ENCODE measurements around the gene NRL.

Gene NRL

GRCh38 chr14:24143511-24143910 lies 28.8 kb upstream of the NRL start:
- DNase-seq = no peak

DNA sequence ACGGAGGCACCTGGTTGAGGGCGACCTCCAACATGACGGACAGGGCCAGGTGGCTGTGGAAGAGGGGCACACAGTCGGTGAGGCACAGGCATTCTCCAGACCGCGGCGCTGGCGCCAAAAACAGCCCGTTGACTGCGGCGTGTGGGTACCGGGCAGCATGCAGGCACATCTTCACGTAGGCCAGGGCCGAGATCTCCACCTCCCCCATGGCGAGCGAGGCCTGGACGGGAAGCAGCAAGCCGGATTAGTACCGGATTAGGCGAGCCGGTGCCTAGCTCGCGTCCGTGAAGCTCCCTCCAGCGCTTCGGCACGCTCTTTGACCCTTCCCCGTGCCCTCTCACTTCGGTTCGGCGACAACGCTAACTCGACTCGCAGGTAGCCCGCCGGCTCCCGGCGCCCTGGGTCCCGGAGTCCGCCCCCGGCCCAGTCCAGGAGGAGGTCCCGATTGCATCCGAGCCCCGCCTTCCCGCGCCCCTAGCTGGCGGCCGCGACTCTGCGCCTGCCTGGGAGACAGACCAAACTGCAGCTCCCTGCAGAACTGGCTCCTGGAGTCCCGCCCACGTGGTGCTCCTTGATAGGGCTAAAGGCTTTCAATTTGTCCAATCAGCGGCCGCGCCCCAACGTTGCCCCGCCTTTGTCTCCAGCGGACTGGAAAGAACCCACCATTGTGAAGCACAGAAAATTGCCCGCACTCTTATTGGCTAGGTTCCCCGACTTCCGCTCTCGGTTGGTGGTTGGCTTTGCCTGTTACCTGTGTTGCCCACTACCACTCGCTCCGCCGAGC lies 26.5 kb upstream of the NRL start, which contains the start of gene EMC9:
TSS of gene EMC9 (minus strand) at position 495 of the 784 bp plus-strand sequence. CDS start at position 208, 287 bp downstream.
- peak; percentile 99 for DNase-seq

GRCh38 chr14:24139272-24139934 lies 24.7 kb upstream of the NRL start:
- DNase-seq = no peak

DNA sequence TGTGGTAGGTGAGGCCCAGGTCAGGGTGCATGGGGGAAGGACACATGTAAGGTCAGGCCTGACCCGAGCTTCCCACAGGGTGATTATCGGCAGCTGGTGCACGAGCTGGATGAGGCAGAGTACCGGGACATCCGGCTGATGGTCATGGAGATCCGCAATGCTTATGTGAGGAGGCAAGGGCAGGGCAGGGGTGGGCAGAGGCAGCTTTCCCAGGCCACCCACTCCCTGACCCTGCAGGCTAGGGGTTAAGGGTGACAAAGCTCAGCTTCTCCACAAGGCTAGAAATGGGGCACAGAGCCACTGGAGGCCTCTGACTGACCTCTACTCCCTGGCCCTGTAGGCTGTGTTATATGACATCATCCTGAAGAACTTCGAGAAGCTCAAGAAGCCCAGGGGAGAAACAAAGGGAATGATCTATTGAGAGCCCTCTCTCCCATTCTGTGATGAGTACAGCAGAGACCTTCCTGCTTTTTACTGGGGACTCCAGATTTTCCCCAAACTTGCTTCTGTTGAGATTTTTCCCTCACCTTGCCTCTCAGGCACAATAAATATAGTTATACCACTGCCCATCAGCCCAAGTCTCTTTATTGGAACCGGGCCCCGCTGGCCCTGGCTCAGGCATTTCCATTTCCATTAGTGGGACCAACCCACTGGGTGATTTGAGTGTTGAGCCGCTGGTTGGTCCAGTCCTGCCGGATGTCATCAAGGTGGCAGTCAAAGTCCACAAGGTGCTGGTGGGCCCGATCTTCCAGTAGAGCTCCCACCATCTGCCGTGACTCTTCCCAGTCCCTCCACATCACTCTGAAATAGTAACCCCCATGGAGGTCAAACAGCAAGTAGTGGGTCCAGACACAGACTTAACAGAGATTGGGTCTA lies 23.9 kb upstream of the NRL start:
- DNase-seq = no peak

- no peak for DNase-seq
Observed at GRCh38 chr14:24137529-24138395, 23.0 kb upstream of the NRL start.

- no peak for DNase-seq
Observed at GRCh38 chr14:24136684-24137528, 22.2 kb upstream of the NRL start.

DNA sequence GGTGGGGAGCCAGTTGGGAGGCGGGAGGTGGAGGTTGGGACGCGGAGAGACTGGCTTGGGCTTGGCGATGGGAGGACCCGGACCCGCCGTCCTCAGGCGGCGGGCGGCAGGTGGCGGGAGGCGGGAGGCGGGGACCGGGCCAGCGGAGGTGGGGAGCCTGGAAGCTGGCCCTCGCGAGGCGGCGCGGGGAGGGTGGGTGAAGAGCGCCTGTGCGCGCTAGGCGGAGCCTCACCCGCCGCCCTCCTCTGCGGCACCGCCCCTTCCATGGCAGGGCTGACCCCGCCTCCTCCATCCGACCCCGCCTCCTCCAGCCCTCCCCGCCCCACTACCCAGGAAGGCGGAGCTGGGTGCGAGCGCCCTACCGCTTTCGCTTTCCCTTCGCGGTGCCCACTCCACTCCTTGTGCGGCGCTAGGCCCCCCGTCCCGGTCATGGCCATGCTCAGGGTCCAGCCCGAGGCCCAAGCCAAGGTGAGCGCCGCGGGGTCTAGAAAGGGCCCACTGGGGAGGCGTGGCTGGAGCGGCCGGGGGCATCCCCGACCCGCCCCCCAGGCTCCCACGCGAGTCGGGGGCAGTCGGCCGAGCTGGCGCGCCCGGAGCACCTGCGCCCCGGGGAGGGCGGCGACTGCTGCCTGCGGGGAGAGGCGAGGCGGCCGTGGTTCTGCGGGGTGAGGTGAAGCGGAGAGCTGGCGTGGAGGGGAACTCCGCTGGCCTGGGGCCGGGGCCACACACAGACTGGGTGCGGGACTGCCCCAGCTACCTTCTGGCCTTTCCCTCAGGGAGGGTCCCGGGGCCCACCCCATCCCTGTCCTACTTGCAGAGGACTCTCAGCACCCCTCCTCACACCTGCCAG lies 21.3 kb upstream of the NRL start, which contains the start of gene PSME1:
TSS of gene PSME1 (plus strand) at position 361 of the 850 bp plus-strand sequence. CDS start at position 430, 69 bp downstream.
- peak; percentile 91 for DNase-seq

GRCh38 chr14:24135584-24135833 lies 20.8 kb upstream of the NRL start:
- no peak for DNase-seq

GRCh38 chr14:24133735-24134134 lies 19.0 kb upstream of the NRL start:
- DNase-seq = no peak

GRCh38 chr14:24132976-24133375 lies 18.2 kb upstream of the NRL start:
- no peak for DNase-seq

- DNase-seq = no peak
Observed at GRCh38 chr14:24132061-24132685, 17.4 kb upstream of the NRL start.

DNA sequence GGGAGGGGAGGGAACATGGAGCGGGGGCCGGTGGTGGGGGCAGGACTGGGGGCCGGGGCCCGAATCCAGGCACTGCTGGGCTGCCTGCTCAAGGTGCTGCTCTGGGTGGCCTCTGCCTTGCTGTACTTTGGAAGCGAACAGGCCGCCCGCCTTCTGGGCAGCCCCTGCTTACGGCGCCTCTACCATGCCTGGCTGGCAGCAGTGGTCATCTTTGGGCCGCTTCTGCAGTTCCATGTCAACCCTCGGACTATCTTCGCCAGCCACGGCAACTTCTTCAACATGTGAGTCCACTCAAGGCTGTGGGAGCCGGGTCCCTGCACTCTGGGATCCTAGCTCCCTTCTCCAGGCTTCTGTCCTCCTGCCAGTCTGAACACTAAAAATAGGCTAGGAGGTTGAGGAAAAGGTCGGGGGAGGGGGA lies 16.8 kb upstream of the NRL start:
- no peak for DNase-seq

GRCh38 chr14:24130717-24131548 lies 16.2 kb upstream of the NRL start:
- no peak for DNase-seq

DNA sequence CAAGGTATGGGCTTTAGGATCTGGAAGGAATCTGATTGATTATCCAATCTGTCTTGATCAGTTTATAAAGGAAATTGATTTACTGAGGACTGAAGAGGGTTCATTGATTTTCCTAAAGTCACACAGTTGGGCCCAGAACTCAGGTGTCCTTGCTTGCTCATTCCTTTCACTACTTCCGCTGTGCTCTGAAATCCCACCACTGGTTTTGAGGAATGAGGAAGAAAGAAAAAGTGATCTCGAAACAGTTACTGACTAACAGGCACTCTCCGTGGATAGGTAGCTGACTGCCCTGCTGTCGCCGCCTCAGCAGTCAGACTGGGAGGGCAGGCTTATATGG lies 15.6 kb upstream of the NRL start, which contains the start of gene FITM1:
TSS of gene FITM1 (plus strand) at position 280 of the 337 bp plus-strand sequence. CDS start 905 bp downstream, outside the sequence.
- DNase-seq = no peak

DNA sequence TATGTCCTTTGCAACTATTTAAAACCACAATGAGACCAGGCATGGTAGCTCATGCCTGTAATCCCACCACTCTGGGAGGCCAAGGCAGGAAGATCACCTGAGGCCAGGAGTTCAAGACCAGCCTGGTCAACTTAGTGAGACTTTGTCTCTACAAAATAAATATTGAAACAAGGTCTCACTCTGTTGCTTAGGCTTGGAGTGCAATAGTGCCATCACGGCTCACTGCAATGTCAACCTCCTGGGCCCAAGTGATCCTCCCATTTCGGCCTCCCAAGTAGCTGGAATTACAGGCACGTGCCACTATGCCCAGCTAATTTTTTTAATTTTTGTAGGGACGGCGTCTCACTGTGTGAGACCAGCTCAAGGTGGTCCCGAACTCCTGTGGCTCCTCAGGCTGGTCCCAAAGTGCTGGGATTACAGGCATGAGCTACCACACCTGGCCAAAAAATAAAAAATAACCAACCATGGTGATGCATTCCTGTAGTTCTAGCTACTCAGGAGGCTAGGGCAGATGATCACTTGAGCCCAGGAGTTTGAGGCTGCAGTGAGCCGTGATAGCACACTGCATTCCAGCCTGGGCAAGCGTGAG lies 14.8 kb upstream of the NRL start:
- DNase-seq = no peak

GRCh38 chr14:24127673-24128072 lies 12.9 kb upstream of the NRL start:
- no peak for DNase-seq

GRCh38 chr14:24126939-24127338 lies 12.2 kb upstream of the NRL start:
- no peak for DNase-seq
